Stomach (tissue), 9 donors: ENCODE measurements around the gene ARL6IP5. TPM values are rescaled to one million over a fixed set of nuclear protein-coding genes. Genes with fewer than 3 reads are reported as not detected.

ENCODE experiments used
- DNase-seq, 2 donors: peaks; one replicate each; pipeline versions ENCODE4 v3.0.0 to v3.0.0-alpha.2; 2013 to 2019
- H3K27ac ChIP-seq, 5 donors: fragments of 200-600 bp in 4 of 5; sonication (generic) in 4 of 5; one replicate each; pipeline ENCODE4 v1.5.1; 2013 to 2019; ENCODE audit warnings: mild to moderate bottlenecking in 1 of 5, moderate library complexity in 1 of 5
- H3K27me3 ChIP-seq, 3 donors: fragments of 200-600 bp; sonication (generic); one replicate each; pipeline ENCODE4 v1.5.1; 2017 to 2019; ENCODE audit warnings: mixed run types in 1 of 3
- H3K36me3 ChIP-seq, 4 donors: fragments of 200-600 bp; sonication (generic); 1 replicate in 3 of 4; 2 replicates in 1 of 4; pipeline ENCODE4 v1.5.1; 2016 to 2019
- H3K4me1 ChIP-seq, 4 donors: fragments of 200-600 bp; sonication (generic); one replicate each; pipeline ENCODE4 v1.5.1; 2016 to 2019
- H3K4me3 ChIP-seq, 4 donors: fragments of 200-600 bp; sonication (generic) in 3 of 4; one replicate each; pipeline ENCODE4 v1.5.1; 2016 to 2019; ENCODE audit warnings: mild to moderate bottlenecking in 1 of 4
- H3K9me3 ChIP-seq, 4 donors: fragments of 200-600 bp; sonication (generic); one replicate each; pipeline ENCODE4 v1.5.1; 2016 to 2019
- CTCF ChIP-seq, 7 experiments: fragments of 450-650 bp in 4 of 7; fragments of 200-600 bp in 3 of 7; sonication (generic) in 3 of 7; IDR thresholded peaks; one replicate each; pipeline ENCODE4 v1.5.1; 2016 to 2019; ENCODE audit warnings: antibody characterized with exemption in 7 of 7, control low read depth in 2 of 7, mild to moderate bottlenecking in 1 of 7
- EP300 ChIP-seq: sonication (generic); formaldehyde crosslinking; IDR thresholded peaks from one replicate; pipeline ENCODE4 v1.6.1; 2017; ENCODE audit warnings: antibody characterized with exemption
- POLR2A ChIP-seq, 4 donors: fragments of 450-650 bp; IDR thresholded peaks; one replicate each; pipeline ENCODE4 v1.6.1; 2016; ENCODE audit warnings: antibody characterized with exemption in 4 of 4, control low read depth in 2 of 4, mild to moderate bottlenecking in 1 of 4, moderate library complexity in 1 of 4
- POLR2AphosphoS5 ChIP-seq, 3 donors: sonication (generic); formaldehyde crosslinking; IDR thresholded peaks; one replicate each; pipeline ENCODE4 v1.6.1; 2016; ENCODE audit warnings: antibody characterized with exemption in 3 of 3
- WGBS, 5 donors: extraction: QIAGEN DNeasy Blood & Tissue Kit in 3 of 5; methylation state at CpG; one replicate each; pipeline versions ENCODE4 v1.1.5 to v1.1.7; 2013 to 2018; 5-methylcytosine and 5-hydroxymethylcytosine counted together
- intact Hi-C: fragments of 100-400 bp; cut with DNase I; formaldehyde crosslinking; loops from one replicate; pipeline ENCODE4 v1.15.1; 2023; ENCODE audit warnings: low total_unique reads
- polyA plus RNA-seq, 3 donors: library from polyadenylated mRNA; stranded (reverse); fragments of 200-250 nt; gene quantifications; one replicate each; pipeline ENCODE4 v1.2.3, GENCODE V29; 2013
- total RNA-seq, 5 donors: library from RNA; depleted of rRNA; stranded (reverse); fragments of >200 nt; gene quantifications; one replicate each; pipeline versions ENCODE4 v1.1.0 to v1.2.3, GENCODE V29; 2014 to 2016
- donor health status: healthy with polysubstance abuse.
- donor health status: Bipolar disorder and iron deficiency.
- donor health status: healthy.

The ARL6IP5 gene
- total and polyA plus RNA-seq, 8 donors: 13.4 to 74.2 (median 49.1) TPM

DNA sequence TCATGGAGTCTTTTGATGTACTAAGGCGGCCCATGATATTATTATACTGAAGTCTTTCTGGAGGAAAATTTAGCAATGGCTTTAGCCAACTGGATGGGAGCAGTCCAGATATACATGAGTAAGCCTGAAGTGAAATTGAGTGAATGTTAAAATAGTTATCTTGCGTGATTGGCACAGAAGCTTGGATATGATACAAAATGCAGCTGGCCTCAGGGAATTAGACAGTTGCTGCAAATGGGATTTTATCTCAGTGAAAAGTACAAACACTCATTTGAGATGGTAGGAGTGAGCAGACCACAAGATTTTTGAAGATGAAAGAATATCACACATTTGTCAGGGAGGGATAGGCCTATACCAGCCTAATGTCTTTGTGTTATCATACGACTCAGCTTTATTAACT, 28.8 kb downstream of the ARL6IP5 start:
- WGBS, 5 donors: 76 to 86% (median 78%) methylated on average over 3 of the region's 3 CpGs

GRCh38 chr3:69115731-69116130, 31.0 kb downstream of the ARL6IP5 start:
- WGBS, 5 donors: 16 to 45% (median 33%) methylated on average over 2 of the region's 2 CpGs
- no peak for DNase-seq

More for the DNA sequence above, 28.8 kb downstream of the ARL6IP5 start:
- no peak overlapping the region for H3K27ac ChIP-seq
- no peak overlapping the region for H3K4me3 ChIP-seq
- H3K27me3 ChIP-seq: no peaks in the 10 kb centered on the region
- intact Hi-C loops: no loop called here
- DNase-seq: no peak
- H3K36me3 ChIP-seq: no peaks in the 10 kb centered on the region
- peaks cover 0 to 16% (median 5%) of the 10 kb centered on the region in 4 donors for H3K4me1 ChIP-seq
- TF ChIP-seq CTCF (IDR thresholded peaks at IDR 0.05) (no peak), POLR2AphosphoS5 (IDR thresholded peaks at IDR 0.05) (no peak), EP300 (no peak), POLR2A (IDR thresholded peaks at IDR 0.05) (no peak)
- no peaks in the 10 kb centered on the region for H3K9me3 ChIP-seq

GRCh38 chr3:69116162-69116561, 31.4 kb downstream of the ARL6IP5 start:
- peak overlapping the region in 1 of 5 donors; percentile 1 for H3K27ac ChIP-seq
- intact Hi-C loops: no loop called here

More at GRCh38 chr3:69115731-69116130, 31.0 kb downstream of the ARL6IP5 start:
- no peaks in the 10 kb centered on the region for H3K27me3 ChIP-seq
- H3K27ac ChIP-seq: peak overlapping the region in 1 of 5 donors; percentile 1
- no peaks in the 10 kb centered on the region for H3K36me3 ChIP-seq
- intact Hi-C loops: no loop called here
- H3K4me1 ChIP-seq: peaks cover 0 to 16% (median 5%) of the 10 kb centered on the region in 4 donors
- TF ChIP-seq POLR2AphosphoS5 (IDR thresholded peaks at IDR 0.05) (no peak), CTCF (IDR thresholded peaks at IDR 0.05) (no peak), EP300 (no peak), POLR2A (IDR thresholded peaks at IDR 0.05) (no peak)
- H3K9me3 ChIP-seq: no peaks in the 10 kb centered on the region
- H3K4me3 ChIP-seq: no peak overlapping the region

DNA sequence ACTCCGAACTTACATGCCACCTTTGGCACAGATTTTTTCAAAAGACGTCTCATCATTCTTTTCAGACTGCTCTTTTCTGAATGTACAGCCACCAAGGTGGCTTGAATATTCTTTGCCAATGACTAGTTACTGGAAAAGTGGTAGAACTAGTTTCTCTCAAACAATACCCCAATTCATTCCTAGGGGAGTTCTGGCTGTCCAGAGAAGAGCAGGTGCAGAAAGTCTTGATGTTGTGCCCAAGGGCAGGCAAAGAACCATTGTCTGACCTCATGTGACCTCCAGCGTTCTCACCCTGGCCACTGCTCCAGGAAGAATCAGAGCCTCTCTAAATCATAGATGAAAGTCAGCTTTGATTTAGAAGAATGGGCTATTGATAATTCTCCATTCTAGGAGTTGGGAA, 32.2 kb downstream of the ARL6IP5 start:
- DNase-seq: peak; percentile 47 to 55
- no peak for TF ChIP-seq EP300
- TF ChIP-seq POLR2A (IDR thresholded peaks at IDR 0.05): no peak
- no peak for TF ChIP-seq CTCF (IDR thresholded peaks at IDR 0.05)
- TF ChIP-seq POLR2AphosphoS5 (IDR thresholded peaks at IDR 0.05): no peak
- intact Hi-C loops: no loop called here
- no peaks in the 10 kb centered on the region for H3K27me3 ChIP-seq
- H3K36me3 ChIP-seq: no peaks in the 10 kb centered on the region
- peak overlapping the region in 2 of 5 donors; percentile 1 for H3K27ac ChIP-seq
- WGBS, 5 donors: 25 to 56% (median 46%) methylated on average over 3 of the region's 3 CpGs
- H3K4me3 ChIP-seq: no peak overlapping the region
- H3K9me3 ChIP-seq: no peaks in the 10 kb centered on the region
- H3K4me1 ChIP-seq: peaks cover 0 to 16% (median 8%) of the 10 kb centered on the region in 4 donors

More at GRCh38 chr3:69116162-69116561, 31.4 kb downstream of the ARL6IP5 start:
- WGBS, 5 donors: 45 to 63% (median 58%) methylated on average over 4 of the region's 4 CpGs
- Histone ChIP-seq H3K4me1 (peaks cover 0 to 16% (median 6%) of the 10 kb centered on the region in 4 donors), H3K36me3 (no peaks in the 10 kb centered on the region), H3K27me3 (no peaks in the 10 kb centered on the region), H3K9me3 (no peaks in the 10 kb centered on the region), H3K4me3 (no peak overlapping the region)
- TF ChIP-seq CTCF (IDR thresholded peaks at IDR 0.05) (no peak), POLR2A (IDR thresholded peaks at IDR 0.05) (no peak), POLR2AphosphoS5 (IDR thresholded peaks at IDR 0.05) (no peak), EP300 (no peak)
- no peak for DNase-seq
